ENCODE data around the gene SREK1.

Gene SREK1

GRCh38 chr5:66232706-66233445 lies 88.8 kb downstream of the SREK1 start:
- no peak for DNase-seq (ENCODE audit: extremely low spot score)
- ChIA-PET POLR2A (no interaction called here), CTCF (interaction anchor here (0.6 kb wide), 1 partner anchor 14 kb away, joined by 3 read pairs; no protein-coding TSS in a partner anchor)
- no peak for TF ChIP-seq CTCF (IDR thresholded peaks at IDR 0.05; ENCODE audit: control extremely low read depth, extremely low read depth, low read depth, missing control alignments)

Data from GM10248 (cell line).